ENCODE results near the gene DPP6.

The DPP6 gene

DNA sequence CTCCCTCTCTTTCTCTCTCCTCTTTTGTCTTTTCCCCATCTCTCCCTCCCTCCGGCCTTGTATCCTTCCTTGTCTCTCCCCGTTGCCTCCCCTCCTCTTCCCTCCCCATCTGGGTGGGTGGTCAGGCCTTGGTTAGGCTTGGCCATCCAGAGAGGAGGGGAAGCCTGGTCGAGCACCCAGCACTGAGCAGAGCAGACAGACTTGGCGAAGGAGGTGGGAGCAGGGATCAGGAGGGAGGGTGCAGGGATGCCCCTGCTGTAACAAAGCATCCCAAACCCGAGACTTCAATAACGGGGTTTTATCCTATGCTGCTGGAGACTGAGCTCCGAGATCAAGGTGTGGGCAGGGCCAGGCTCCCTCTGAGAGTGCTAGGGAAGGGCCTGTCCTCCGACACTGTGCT, 853.4 kb downstream of the DPP6 start:
- Histone ChIP-seq H3K4me3 (ENCODE audit: low read depth in 1 of 2, low read length in 2 of 2) (no peak overlapping the region), H3K36me3 (ENCODE audit: control insufficient read depth in 1 of 2, insufficient read depth in 2 of 2, low read length in 2 of 2) (no peaks in the 10 kb centered on the region), H3K9me3 (ENCODE audit: control insufficient read depth in 1 of 2, low read length in 2 of 2) (no peaks in the 10 kb centered on the region), H3K9ac (ENCODE audit: low read depth in 1 of 2, low read length in 2 of 2) (no peak overlapping the region), H3K27me3 (ENCODE audit: control insufficient read depth in 1 of 2, insufficient read depth in 2 of 2, low read length in 2 of 2) (no peaks in the 10 kb centered on the region), H3K4me1 (ENCODE audit: control insufficient read depth in 1 of 2, insufficient read depth in 2 of 2, low read length in 2 of 2) (no peaks in the 10 kb centered on the region), H3K27ac (ENCODE audit: low read depth, low read length) (no peak overlapping the region)

GRCh38 chr7:154906201-154906600, 854.0 kb downstream of the DPP6 start:
- peaks cover 2 to 5% of the 10 kb centered on the region in 2 donors for H3K9me3 ChIP-seq (ENCODE audit: control insufficient read depth in 1 of 2, low read length in 2 of 2)

GRCh38 chr7:154906736-154907355, 854.6 kb downstream of the DPP6 start:
- no peaks in the 10 kb centered on the region for H3K27me3 ChIP-seq (ENCODE audit: control insufficient read depth in 1 of 2, insufficient read depth in 2 of 2, low read length in 2 of 2)
- no peaks in the 10 kb centered on the region for H3K36me3 ChIP-seq (ENCODE audit: control insufficient read depth in 1 of 2, insufficient read depth in 2 of 2, low read length in 2 of 2)
- no peak overlapping the region for H3K27ac ChIP-seq (ENCODE audit: low read depth, low read length)
- peaks cover 5 to 7% of the 10 kb centered on the region in 2 donors for H3K9me3 ChIP-seq (ENCODE audit: control insufficient read depth in 1 of 2, low read length in 2 of 2)
- H3K4me3 ChIP-seq (ENCODE audit: low read depth in 1 of 2, low read length in 2 of 2): no peak overlapping the region
- no peak overlapping the region for H3K9ac ChIP-seq (ENCODE audit: low read depth in 1 of 2, low read length in 2 of 2)
- no peaks in the 10 kb centered on the region for H3K4me1 ChIP-seq (ENCODE audit: control insufficient read depth in 1 of 2, insufficient read depth in 2 of 2, low read length in 2 of 2)

More at GRCh38 chr7:154906201-154906600, 854.0 kb downstream of the DPP6 start:
- Histone ChIP-seq H3K36me3 (ENCODE audit: control insufficient read depth in 1 of 2, insufficient read depth in 2 of 2, low read length in 2 of 2) (no peaks in the 10 kb centered on the region), H3K27ac (ENCODE audit: low read depth, low read length) (no peak overlapping the region), H3K4me1 (ENCODE audit: control insufficient read depth in 1 of 2, insufficient read depth in 2 of 2, low read length in 2 of 2) (no peaks in the 10 kb centered on the region), H3K9ac (ENCODE audit: low read depth in 1 of 2, low read length in 2 of 2) (no peak overlapping the region), H3K27me3 (ENCODE audit: control insufficient read depth in 1 of 2, insufficient read depth in 2 of 2, low read length in 2 of 2) (no peaks in the 10 kb centered on the region), H3K4me3 (ENCODE audit: low read depth in 1 of 2, low read length in 2 of 2) (no peak overlapping the region)

- Histone ChIP-seq H3K36me3 (ENCODE audit: control insufficient read depth in 1 of 2, insufficient read depth in 2 of 2, low read length in 2 of 2) (no peaks in the 10 kb centered on the region), H3K9ac (ENCODE audit: low read depth in 1 of 2, low read length in 2 of 2) (no peak overlapping the region), H3K27ac (ENCODE audit: low read depth, low read length) (no peak overlapping the region), H3K4me1 (ENCODE audit: control insufficient read depth in 1 of 2, insufficient read depth in 2 of 2, low read length in 2 of 2) (no peaks in the 10 kb centered on the region), H3K4me3 (ENCODE audit: low read depth in 1 of 2, low read length in 2 of 2) (no peak overlapping the region), H3K27me3 (ENCODE audit: control insufficient read depth in 1 of 2, insufficient read depth in 2 of 2, low read length in 2 of 2) (no peaks in the 10 kb centered on the region), H3K9me3 (ENCODE audit: control insufficient read depth in 1 of 2, low read length in 2 of 2) (peaks cover 5 to 7% of the 10 kb centered on the region in 2 donors)
Observed at GRCh38 chr7:154907651-154908620, 855.7 kb downstream of the DPP6 start.

DNA sequence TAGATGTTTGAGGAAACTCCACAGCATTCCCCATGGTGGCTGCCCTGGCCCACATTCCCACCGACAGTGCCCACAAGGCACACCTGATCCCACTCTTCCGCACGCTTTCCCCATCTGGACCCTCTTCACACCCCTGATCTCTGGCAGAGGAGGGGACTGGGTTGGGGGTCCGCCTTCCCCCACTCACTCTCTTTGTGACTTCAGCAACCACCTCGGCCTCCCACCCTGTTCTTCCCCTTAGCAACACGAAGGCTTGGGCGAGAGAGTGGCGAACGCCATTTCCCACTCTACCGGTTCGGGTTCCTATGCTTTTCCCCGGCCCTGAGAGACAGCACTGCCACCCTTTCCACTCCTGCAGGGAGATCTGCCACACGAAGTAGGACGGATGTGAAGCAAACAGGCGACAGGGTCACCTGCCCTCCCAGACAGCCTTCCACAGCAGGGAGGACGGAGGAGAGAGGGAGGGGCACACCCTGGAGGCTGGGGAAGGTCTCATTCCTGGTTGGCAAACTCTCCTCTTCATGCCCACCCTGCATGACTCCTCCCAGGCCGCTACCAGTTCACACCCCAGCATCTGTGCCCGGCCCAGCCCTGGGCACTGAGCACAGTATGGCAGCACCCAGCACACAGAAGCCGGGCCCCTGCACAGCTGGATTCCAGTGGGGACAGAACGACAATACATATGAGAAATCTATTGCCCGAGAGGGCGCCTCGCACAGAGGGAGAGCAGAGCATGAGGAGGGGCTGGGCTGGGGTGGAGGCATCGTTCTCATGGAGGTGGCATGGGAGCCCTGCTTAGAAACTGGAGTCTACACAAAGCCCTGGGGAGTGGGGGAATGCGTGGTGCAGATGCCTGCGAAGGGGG, 857.3 kb downstream of the DPP6 start:
- Histone ChIP-seq H3K4me1 (ENCODE audit: control insufficient read depth in 1 of 2, insufficient read depth in 2 of 2, low read length in 2 of 2) (peaks cover 4 to 10% of the 10 kb centered on the region in 2 donors), H3K27me3 (ENCODE audit: control insufficient read depth in 1 of 2, insufficient read depth in 2 of 2, low read length in 2 of 2) (peaks cover 4 to 7% of the 10 kb centered on the region in 2 donors), H3K36me3 (ENCODE audit: control insufficient read depth in 1 of 2, insufficient read depth in 2 of 2, low read length in 2 of 2) (no peaks in the 10 kb centered on the region), H3K27ac (ENCODE audit: low read depth, low read length) (no peak overlapping the region), H3K9ac (ENCODE audit: low read depth in 1 of 2, low read length in 2 of 2) (no peak overlapping the region), H3K9me3 (ENCODE audit: control insufficient read depth in 1 of 2, low read length in 2 of 2) (peaks cover 5 to 7% of the 10 kb centered on the region in 2 donors), H3K4me3 (ENCODE audit: low read depth in 1 of 2, low read length in 2 of 2) (no peak overlapping the region)

GRCh38 chr7:154910125-154910524, 857.9 kb downstream of the DPP6 start:
- H3K4me3 ChIP-seq (ENCODE audit: low read depth in 1 of 2, low read length in 2 of 2): no peak overlapping the region
- no peak overlapping the region for H3K9ac ChIP-seq (ENCODE audit: low read depth in 1 of 2, low read length in 2 of 2)
- H3K27ac ChIP-seq (ENCODE audit: low read depth, low read length): no peak overlapping the region
- no peaks in the 10 kb centered on the region for H3K36me3 ChIP-seq (ENCODE audit: control insufficient read depth in 1 of 2, insufficient read depth in 2 of 2, low read length in 2 of 2)
- peaks cover 11 to 12% of the 10 kb centered on the region in 2 donors for H3K27me3 ChIP-seq (ENCODE audit: control insufficient read depth in 1 of 2, insufficient read depth in 2 of 2, low read length in 2 of 2)
- peaks cover 5 to 7% of the 10 kb centered on the region in 2 donors for H3K9me3 ChIP-seq (ENCODE audit: control insufficient read depth in 1 of 2, low read length in 2 of 2)
- peaks cover 4 to 10% of the 10 kb centered on the region in 2 donors for H3K4me1 ChIP-seq (ENCODE audit: control insufficient read depth in 1 of 2, insufficient read depth in 2 of 2, low read length in 2 of 2)

DNA sequence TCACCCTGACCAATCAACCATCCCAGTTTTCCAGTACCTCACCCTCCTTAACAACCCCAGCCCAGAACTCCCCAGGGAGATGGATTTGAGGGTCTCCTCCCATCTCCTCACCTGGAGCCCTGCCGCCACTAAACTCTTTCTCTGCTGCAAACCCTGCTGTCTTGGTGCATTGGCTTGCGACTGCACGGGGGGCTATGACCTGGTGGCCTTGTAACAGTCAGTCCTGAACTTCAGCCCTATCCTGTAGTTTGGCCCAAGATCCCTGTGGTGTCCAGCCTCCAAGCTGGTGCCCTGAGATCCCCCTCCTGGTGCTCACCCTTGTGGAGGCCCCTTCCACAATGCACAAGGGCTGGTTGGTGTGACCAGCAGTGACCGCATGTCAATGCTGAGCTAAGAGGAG, 858.8 kb downstream of the DPP6 start:
- H3K27me3 ChIP-seq (ENCODE audit: control insufficient read depth in 1 of 2, insufficient read depth in 2 of 2, low read length in 2 of 2): peaks cover 18 to 19% of the 10 kb centered on the region in 2 donors
- H3K36me3 ChIP-seq (ENCODE audit: control insufficient read depth in 1 of 2, insufficient read depth in 2 of 2, low read length in 2 of 2): no peaks in the 10 kb centered on the region
- no peak overlapping the region for H3K27ac ChIP-seq (ENCODE audit: low read depth, low read length)
- H3K4me3 ChIP-seq (ENCODE audit: low read depth in 1 of 2, low read length in 2 of 2): no peak overlapping the region
- peaks cover 4 to 10% of the 10 kb centered on the region in 2 donors for H3K4me1 ChIP-seq (ENCODE audit: control insufficient read depth in 1 of 2, insufficient read depth in 2 of 2, low read length in 2 of 2)
- H3K9me3 ChIP-seq (ENCODE audit: control insufficient read depth in 1 of 2, low read length in 2 of 2): peaks cover 5 to 7% of the 10 kb centered on the region in 2 donors
- no peak overlapping the region for H3K9ac ChIP-seq (ENCODE audit: low read depth in 1 of 2, low read length in 2 of 2)

GRCh38 chr7:154911411-154911810, 859.2 kb downstream of the DPP6 start:
- H3K4me3 ChIP-seq (ENCODE audit: low read depth in 1 of 2, low read length in 2 of 2): no peak overlapping the region
- H3K36me3 ChIP-seq (ENCODE audit: control insufficient read depth in 1 of 2, insufficient read depth in 2 of 2, low read length in 2 of 2): no peaks in the 10 kb centered on the region
- H3K4me1 ChIP-seq (ENCODE audit: control insufficient read depth in 1 of 2, insufficient read depth in 2 of 2, low read length in 2 of 2): peaks cover 4 to 10% of the 10 kb centered on the region in 2 donors
- H3K27ac ChIP-seq (ENCODE audit: low read depth, low read length): no peak overlapping the region
- H3K9me3 ChIP-seq (ENCODE audit: control insufficient read depth in 1 of 2, low read length in 2 of 2): peaks cover 5 to 7% of the 10 kb centered on the region in 2 donors
- H3K9ac ChIP-seq (ENCODE audit: low read depth in 1 of 2, low read length in 2 of 2): no peak overlapping the region
- peaks cover 18 to 19% of the 10 kb centered on the region in 2 donors for H3K27me3 ChIP-seq (ENCODE audit: control insufficient read depth in 1 of 2, insufficient read depth in 2 of 2, low read length in 2 of 2)

- Histone ChIP-seq H3K4me1 (ENCODE audit: control insufficient read depth in 1 of 2, insufficient read depth in 2 of 2, low read length in 2 of 2) (peaks cover 4 to 10% of the 10 kb centered on the region in 2 donors), H3K9me3 (ENCODE audit: control insufficient read depth in 1 of 2, low read length in 2 of 2) (peaks cover 5 to 7% of the 10 kb centered on the region in 2 donors), H3K27me3 (ENCODE audit: control insufficient read depth in 1 of 2, insufficient read depth in 2 of 2, low read length in 2 of 2) (peaks cover 18 to 19% of the 10 kb centered on the region in 2 donors), H3K36me3 (ENCODE audit: control insufficient read depth in 1 of 2, insufficient read depth in 2 of 2, low read length in 2 of 2) (no peaks in the 10 kb centered on the region), H3K9ac (ENCODE audit: low read depth in 1 of 2, low read length in 2 of 2) (no peak overlapping the region), H3K27ac (ENCODE audit: low read depth, low read length) (no peak overlapping the region), H3K4me3 (ENCODE audit: low read depth in 1 of 2, low read length in 2 of 2) (no peak overlapping the region)
Observed at GRCh38 chr7:154911862-154912455, 859.8 kb downstream of the DPP6 start.
